CD4-positive, alpha-beta T cell treated with Interleukin-17A for 1 hour (primary cell): ENCODE results near the gene CREB3L2.

ENCODE experiments used
- DNase-seq: peaks from one replicate; pipeline ENCODE4 v3.0.0-alpha.2; 2020

The CREB3L2 gene

GRCh38 chr7:137829337-137829992, 172.4 kb downstream of the CREB3L2 start:
- no peak for DNase-seq

- DNase-seq, result no peak
Measured at GRCh38 chr7:137828456-137828855, 173.4 kb downstream of the CREB3L2 start.

- DNase-seq, result no peak
Measured at GRCh38 chr7:137825489-137825888, 176.4 kb downstream of the CREB3L2 start.
